ENCODE data around the gene MTCL3.

The MTCL3 gene

GRCh38 chr6:127518710-127519468, at the start of gene MTCL3:
TSS of gene MTCL3 (minus strand) at chr6:127519335.
- DNase-seq: peak; percentile 95

GRCh38 chr6:127567476-127567875, 48.3 kb upstream of the MTCL3 start:
- DNase-seq: no peak

- DNase-seq: no peak
Observed at GRCh38 chr6:127566651-127567050, 47.5 kb upstream of the MTCL3 start.

GRCh38 chr6:127566119-127566518, 47.0 kb upstream of the MTCL3 start:
- no peak for DNase-seq

- no peak for DNase-seq
Observed at GRCh38 chr6:127564761-127565160, 45.6 kb upstream of the MTCL3 start.

- no peak for DNase-seq
Observed at GRCh38 chr6:127561660-127562059, 42.5 kb upstream of the MTCL3 start.

- no peak for DNase-seq
Observed at GRCh38 chr6:127554435-127555006, 35.4 kb upstream of the MTCL3 start.

- no peak for DNase-seq
Observed at GRCh38 chr6:127550403-127550802, 31.3 kb upstream of the MTCL3 start.

GRCh38 chr6:127547904-127548649, 28.9 kb upstream of the MTCL3 start:
- DNase-seq: no peak

- DNase-seq: no peak
Observed at GRCh38 chr6:127547215-127547614, 28.1 kb upstream of the MTCL3 start.

GRCh38 chr6:127539272-127539671, 20.1 kb upstream of the MTCL3 start:
- DNase-seq: no peak

- no peak for DNase-seq
Observed at GRCh38 chr6:127538750-127539264, 19.7 kb upstream of the MTCL3 start.

- DNase-seq: no peak
Observed at GRCh38 chr6:127533736-127534135, 14.6 kb upstream of the MTCL3 start.

GRCh38 chr6:127533011-127533410, 13.9 kb upstream of the MTCL3 start:
- DNase-seq: no peak

- DNase-seq: no peak
Observed at GRCh38 chr6:127522714-127523113, 3.6 kb upstream of the MTCL3 start.

GRCh38 chr6:127520066-127520465, 931 bp upstream of the MTCL3 start:
- DNase-seq: no peak

GRCh38 chr6:127519469-127519785, 292 bp upstream of the MTCL3 start:
- no peak for DNase-seq

GRCh38 chr6:127518191-127518709, 885 bp downstream of the MTCL3 start:
- peak; percentile 45 for DNase-seq

GRCh38 chr6:127517693-127518092, 1.4 kb downstream of the MTCL3 start:
- DNase-seq: no peak

- DNase-seq: peak; percentile 51
Observed at GRCh38 chr6:127516662-127517273, 2.4 kb downstream of the MTCL3 start.

- peak; percentile 23 for DNase-seq
Observed at GRCh38 chr6:127515794-127516661, 3.1 kb downstream of the MTCL3 start.

- peak; percentile 44 for DNase-seq
Observed at GRCh38 chr6:127515234-127515793, 3.8 kb downstream of the MTCL3 start.
